NCI-H82 treated with DMSO at 0.1 percent for 48 hours (cell line): ENCODE results near the gene KRTAP12-2.
"Not testable (repeated sequence)": the region's sequence is repeated elsewhere in the genome, so short reads cannot be mapped to it uniquely, and the experiment has no call there.

Experiments used
- DNase-seq: peaks from one replicate; lab custom pipeline; 2025; ENCODE audit not compliant: unreplicated experiment; lab: John Stamatoyannopoulos, UW

Gene KRTAP12-2

GRCh38 chr21:44630440-44630839 lies 36.3 kb downstream of the KRTAP12-2 start:
- no peak for DNase-seq

- no peak for DNase-seq
These were observed 37.9 kb downstream of the KRTAP12-2 start for GRCh38 chr21:44628707-44629391.

GRCh38 chr21:44627831-44628233 lies 38.9 kb downstream of the KRTAP12-2 start:
- not testable (repeated sequence) for DNase-seq

- DNase-seq, result not testable (repeated sequence)
These were observed 39.4 kb downstream of the KRTAP12-2 start for GRCh38 chr21:44627181-44627822.

GRCh38 chr21:44626673-44627143 lies 40.0 kb downstream of the KRTAP12-2 start, which contains the start of gene KRTAP10-9:
TSS of gene KRTAP10-9 (plus strand) at chr21:44627093. CDS start at chr21:44627172, 79 bp downstream.
- DNase-seq, result no peak

- DNase-seq, result no peak
These were observed 40.5 kb downstream of the KRTAP12-2 start for GRCh38 chr21:44626262-44626661.

- no peak for DNase-seq
These were observed 41.0 kb downstream of the KRTAP12-2 start for GRCh38 chr21:44625756-44626155.

GRCh38 chr21:44623575-44623974 lies 43.2 kb downstream of the KRTAP12-2 start:
- DNase-seq, result no peak

- DNase-seq, result no peak
These were observed 46.8 kb downstream of the KRTAP12-2 start for GRCh38 chr21:44619886-44620285.

- DNase-seq, result no peak
These were observed 47.8 kb downstream of the KRTAP12-2 start for GRCh38 chr21:44618909-44619308.

GRCh38 chr21:44618504-44618903 lies 48.2 kb downstream of the KRTAP12-2 start:
- DNase-seq, result no peak

GRCh38 chr21:44617071-44617501 lies 49.6 kb downstream of the KRTAP12-2 start:
- DNase-seq, result no peak

GRCh38 chr21:44616591-44616926 lies 50.2 kb downstream of the KRTAP12-2 start:
- DNase-seq, result no peak
